Endothelial cell of umbilical vein (primary cell): ENCODE measurements around the gene FZR1. TPM values are rescaled to one million over a fixed set of nuclear protein-coding genes. Genes with fewer than 3 reads are reported as not detected.

Experiments used
- BruUV-seq: library from RNA; stranded (reverse); fragments of 400-500 nt; replicated peaks from 2 replicates; lab custom pipeline; 2021; lab: Mats Ljungman, UMichigan
- CTCF ChIA-PET: fragments of 300-600, 350-600 bp; sonication (Branson Sonifier 250); formaldehyde crosslinking; loops from one replicate; lab custom pipeline; 2021; ENCODE audit warnings: antibody characterized with exemption, inconsistent platforms; lab: Charles Lee
- POLR2A ChIA-PET: fragments of 300-600, 350-600 bp; sonication (Branson Sonifier 250); formaldehyde crosslinking; loops from one replicate; lab custom pipeline; 2021; ENCODE audit warnings: antibody characterized with exemption, inconsistent platforms; lab: Charles Lee
- DNase-seq: peaks from one replicate; pipeline ENCODE4 v3.0.0-alpha.2; 2011; ENCODE audit warnings: low read depth, low spot score
- FAIRE-seq: peaks from 2 replicates; lab custom pipeline; 2011; peaks lifted over from hg19 to GRCh38; lab: Jason Lieb, UNC
- H2AFZ ChIP-seq: 2 replicates; pipeline ENCODE4 v1.6.0; 2012; ENCODE audit warnings: low read depth, low read length, control low read depth, inconsistent platforms
- H3K27ac ChIP-seq: 2 replicates; pipeline ENCODE4 v1.5.1; 2011; ENCODE audit warnings: low read depth, mild to moderate bottlenecking, control low read depth, low read length, moderate library complexity; ENCODE audit not compliant: insufficient read depth
- H3K27me3 ChIP-seq, 2 experiments: 2 replicates each; pipeline versions ENCODE4 v1.6.0 to v1.6.1; 2011; ENCODE audit warnings: low read length in 2 of 2, mixed read lengths in 1 of 2; ENCODE audit not compliant: control insufficient read depth in 2 of 2, insufficient read depth in 2 of 2
- H3K36me3 ChIP-seq, 2 experiments: 2 replicates in 1 of 2; 3 replicates in 1 of 2; pipeline ENCODE4 v1.5.1; 2011; ENCODE audit warnings: low read length in 2 of 2, mild to moderate bottlenecking in 1 of 2, moderate library complexity in 1 of 2; ENCODE audit not compliant: control insufficient read depth in 2 of 2, insufficient read depth in 2 of 2; ENCODE audit errors: extremely low read depth in 1 of 2
- H3K4me1 ChIP-seq: 3 replicates; pipeline ENCODE4 v1.5.1; 2011; ENCODE audit warnings: mild to moderate bottlenecking, low read length; ENCODE audit not compliant: control insufficient read depth, insufficient read depth; ENCODE audit errors: extremely low read depth
- H3K4me2 ChIP-seq: 2 replicates; pipeline ENCODE4 v1.6.1; 2011; ENCODE audit warnings: low read length, control low read depth, mixed read lengths; ENCODE audit not compliant: insufficient read depth
- H3K4me3 ChIP-seq, 3 experiments: fragments of 200-600 bp in 1 of 3; sonication (generic), shearing (Covaris generic) in 1 of 3; replicated peaks in 1 of 3; 2 replicates each; pipeline ENCODE4 v1.5.1; 2011 to 2016; ENCODE audit warnings: control low read depth in 3 of 3, low read length in 3 of 3, mild to moderate bottlenecking in 2 of 3, inconsistent platforms in 1 of 3, low read depth in 1 of 3, moderate library complexity in 1 of 3; ENCODE audit not compliant: insufficient read depth in 1 of 3
- H3K79me2 ChIP-seq: 2 replicates; pipeline ENCODE4 v1.6.0; 2012; ENCODE audit warnings: low read length, inconsistent platforms; ENCODE audit not compliant: control insufficient read depth, insufficient read depth
- H3K9ac ChIP-seq: replicated peaks from 2 replicates; pipeline ENCODE3; 2011; ENCODE audit warnings: low read length, control low read depth; ENCODE audit not compliant: insufficient read depth; ENCODE audit errors: extremely low read depth
- H3K9me1 ChIP-seq: replicated peaks from 3 replicates; pipeline ENCODE4 v1.6.0; 2011; ENCODE audit warnings: mild to moderate bottlenecking, low read length; ENCODE audit not compliant: control insufficient read depth, insufficient read depth; ENCODE audit errors: extremely low read depth
- H3K9me3 ChIP-seq: replicated peaks from 2 replicates; pipeline ENCODE4 v1.5.1; 2012; ENCODE audit warnings: low read length, inconsistent platforms; ENCODE audit not compliant: control insufficient read depth, insufficient read depth
- H4K20me1 ChIP-seq: replicated peaks from 2 replicates; pipeline ENCODE3; 2011; ENCODE audit warnings: mild to moderate bottlenecking, low read length; ENCODE audit not compliant: control insufficient read depth, insufficient read depth; ENCODE audit errors: extremely low read depth
- EZH2 ChIP-seq: IDR thresholded peaks from 2 replicates; pipeline ENCODE4 v1.6.1; 2012; ENCODE audit warnings: borderline replicate concordance, low read depth, mild to moderate bottlenecking, moderate library complexity, low read length, inconsistent platforms; ENCODE audit not compliant: severe bottlenecking
- FOS ChIP-seq: IDR thresholded peaks from 2 replicates; pipeline ENCODE4 v1.6.1; 2011; ENCODE audit warnings: mild to moderate bottlenecking, low read length, moderate library complexity, borderline replicate concordance; ENCODE audit not compliant: insufficient read depth
- GATA2 ChIP-seq: IDR thresholded peaks from 2 replicates; pipeline ENCODE4 v1.7.0; 2011; ENCODE audit warnings: low read depth, mild to moderate bottlenecking, moderate library complexity, mixed read lengths, low read length; ENCODE audit not compliant: insufficient read length, insufficient read depth
- JUN ChIP-seq: IDR thresholded peaks from 2 replicates; pipeline ENCODE4 v1.6.1; 2011; ENCODE audit warnings: borderline replicate concordance, low read depth; ENCODE audit not compliant: insufficient read length, insufficient read depth
- MAX ChIP-seq: IDR thresholded peaks from 2 replicates; pipeline ENCODE4 v1.6.1; 2011; ENCODE audit not compliant: insufficient read depth, insufficient read length
- MYC ChIP-seq: IDR thresholded peaks from one replicate; pipeline ENCODE4 v1.6.1; 2011; ENCODE audit warnings: mild to moderate bottlenecking, low read depth, low read length
- POLR2A ChIP-seq: IDR thresholded peaks from 2 replicates; pipeline ENCODE4 v1.6.1; 2012; ENCODE audit warnings: low read depth, mild to moderate bottlenecking, control low read depth, low read length
- POLR2AphosphoS5 ChIP-seq: IDR thresholded peaks from 2 replicates; pipeline ENCODE4 v1.6.1; 2012; ENCODE audit warnings: low read depth, mild to moderate bottlenecking, control low read depth, low read length, moderate library complexity; ENCODE audit not compliant: insufficient read depth
- dilution Hi-C: fragments of 300-500 bp; cut with MboI; formaldehyde crosslinking; loops from one replicate; pipeline ENCODE4 v1.15.0; 2019; ENCODE audit warnings: low sequenced_read_pairs; ENCODE audit not compliant: extremely low pct_ligation_motif_present
- intact Hi-C: fragments of 100-400 bp; cut with micrococcal nuclease; formaldehyde crosslinking; loops from one replicate; pipeline ENCODE4 v1.10.0; 2022
- polyA plus RNA-seq, 4 experiments: library from polyadenylated mRNA; depleted of rRNA in 3 of 4; stranded (reverse) in 3 of 4; unstranded in 1 of 4; fragments of >200 nt; gene quantifications; 2 replicates each; pipeline versions ENCODE4 v1.2.1 to v1.2.3, GENCODE V29; 2011 to 2012; ENCODE audit warnings: missing spikeins in 1 of 4
- total RNA-seq: library from RNA; stranded (reverse); gene quantifications from 2 replicates; pipeline ENCODE4 v1.2.3, GENCODE V29; 2021
- TF ChIP-seq, protein P1 (sequence below), 2 donors: IDR thresholded peaks; 1 replicate in 1 of 2; 2 replicates in 1 of 2; pipeline ENCODE4 v1.5.1; 2011; ENCODE audit warnings: low read length in 2 of 2, mild to moderate bottlenecking in 2 of 2, moderate library complexity in 2 of 2, control low read depth in 1 of 2, inconsistent platforms in 1 of 2, low read depth in 1 of 2; ENCODE audit not compliant: insufficient read depth in 1 of 2; ENCODE audit errors: extremely low read depth in 1 of 2

Gene FZR1
- total and polyA plus RNA-seq, 2 donors (not counting 3 experiments of a cell fraction or from before 2014, with no cell fraction given), result 35.9 to 60.4 TPM

DNA sequence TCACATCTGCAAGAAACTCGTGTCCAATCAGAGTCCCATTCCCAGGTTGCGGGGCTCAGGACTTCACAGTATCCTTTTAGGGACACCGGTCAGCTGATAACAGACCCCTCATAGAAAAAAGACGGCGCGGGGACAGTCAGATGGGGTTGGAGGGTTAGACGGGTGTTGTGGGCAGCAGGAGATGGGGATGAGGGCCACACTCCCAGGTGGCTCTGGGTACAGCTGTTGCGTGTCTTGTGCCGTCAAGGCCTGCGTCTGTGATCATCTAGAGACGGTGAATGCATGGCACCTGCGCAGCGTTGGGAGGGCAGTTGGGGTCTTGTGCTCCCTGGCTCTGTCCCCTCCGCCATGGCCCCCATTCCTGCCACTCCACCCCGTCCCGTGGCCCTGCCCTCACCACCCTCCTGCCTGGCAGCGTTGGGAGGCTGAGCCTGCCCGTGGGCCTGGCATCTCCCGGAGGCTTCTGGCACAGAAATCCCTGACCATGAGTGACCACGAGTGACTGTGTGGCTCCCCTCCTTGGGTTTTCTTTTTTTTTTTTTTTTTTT is 18.9 kb downstream of the FZR1 start:
- Histone ChIP-seq H2AFZ (no peak overlapping the region), H3K9me3 (no peaks in the 10 kb centered on the region), H3K27me3 (no peaks in the 10 kb centered on the region), H3K9me1 (no peaks in the 10 kb centered on the region), H3K4me1 (no peaks in the 10 kb centered on the region), H3K4me3 (no peak overlapping the region), H4K20me1 (no peaks in the 10 kb centered on the region), H3K9ac (no peak overlapping the region), H3K4me2 (no peak overlapping the region), H3K27ac (no peak overlapping the region), H3K36me3 (peaks cover 0 to 44% of the 10 kb centered on the region in 2 experiments), H3K79me2 (peaks cover 20% of the 10 kb centered on the region)
- intact Hi-C loops, result no loop called here
- FAIRE-seq (no peak), DNase-seq (no peak)
- dilution Hi-C loops, result no loop called here
- POLR2A ChIA-PET, result no interaction called here
- BruUV-seq, result no TSS peak
- CTCF ChIA-PET, result no interaction called here
- TF ChIP-seq EZH2 (no peak), MAX (no peak), MYC (no peak), GATA2 (no peak), POLR2A (no peak), POLR2AphosphoS5 (no peak), JUN (no peak), FOS (no peak)
- TF ChIP-seq, protein P1, sequence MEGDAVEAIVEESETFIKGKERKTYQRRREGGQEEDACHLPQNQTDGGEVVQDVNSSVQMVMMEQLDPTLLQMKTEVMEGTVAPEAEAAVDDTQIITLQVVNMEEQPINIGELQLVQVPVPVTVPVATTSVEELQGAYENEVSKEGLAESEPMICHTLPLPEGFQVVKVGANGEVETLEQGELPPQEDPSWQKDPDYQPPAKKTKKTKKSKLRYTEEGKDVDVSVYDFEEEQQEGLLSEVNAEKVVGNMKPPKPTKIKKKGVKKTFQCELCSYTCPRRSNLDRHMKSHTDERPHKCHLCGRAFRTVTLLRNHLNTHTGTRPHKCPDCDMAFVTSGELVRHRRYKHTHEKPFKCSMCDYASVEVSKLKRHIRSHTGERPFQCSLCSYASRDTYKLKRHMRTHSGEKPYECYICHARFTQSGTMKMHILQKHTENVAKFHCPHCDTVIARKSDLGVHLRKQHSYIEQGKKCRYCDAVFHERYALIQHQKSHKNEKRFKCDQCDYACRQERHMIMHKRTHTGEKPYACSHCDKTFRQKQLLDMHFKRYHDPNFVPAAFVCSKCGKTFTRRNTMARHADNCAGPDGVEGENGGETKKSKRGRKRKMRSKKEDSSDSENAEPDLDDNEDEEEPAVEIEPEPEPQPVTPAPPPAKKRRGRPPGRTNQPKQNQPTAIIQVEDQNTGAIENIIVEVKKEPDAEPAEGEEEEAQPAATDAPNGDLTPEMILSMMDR (IDR thresholded peaks at IDR 0.05; ENCODE audit: extremely low read depth in 1 of 2, insufficient read depth in 1 of 2, low read depth in 1 of 2, low read length in 2 of 2), result no peak
